ENCODE data around the gene ABAT.

Gene ABAT

DNA sequence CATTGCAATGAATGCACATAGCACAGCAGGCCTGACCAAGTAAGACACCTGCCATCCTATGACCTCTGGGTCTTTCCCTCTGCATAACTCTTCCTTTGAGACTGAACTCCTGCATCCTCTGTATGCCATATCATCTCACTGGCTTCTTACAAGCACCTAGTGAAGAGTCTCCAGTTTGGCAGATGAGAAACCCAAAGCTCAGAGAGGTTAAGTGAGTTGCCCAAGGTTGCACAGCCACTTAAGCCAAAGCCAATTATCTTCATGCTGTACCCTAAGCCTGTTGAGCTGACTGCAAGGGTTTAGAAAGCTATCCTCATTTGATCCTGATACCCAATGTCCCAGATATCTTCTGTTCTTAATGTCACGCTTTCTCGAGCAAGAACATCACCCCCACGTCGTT lies 87.8 kb downstream of the ABAT start:
- H3K4me3 ChIP-seq (ENCODE audit: low read depth, low read length): no peak overlapping the region
- TF ChIP-seq, protein P1, sequence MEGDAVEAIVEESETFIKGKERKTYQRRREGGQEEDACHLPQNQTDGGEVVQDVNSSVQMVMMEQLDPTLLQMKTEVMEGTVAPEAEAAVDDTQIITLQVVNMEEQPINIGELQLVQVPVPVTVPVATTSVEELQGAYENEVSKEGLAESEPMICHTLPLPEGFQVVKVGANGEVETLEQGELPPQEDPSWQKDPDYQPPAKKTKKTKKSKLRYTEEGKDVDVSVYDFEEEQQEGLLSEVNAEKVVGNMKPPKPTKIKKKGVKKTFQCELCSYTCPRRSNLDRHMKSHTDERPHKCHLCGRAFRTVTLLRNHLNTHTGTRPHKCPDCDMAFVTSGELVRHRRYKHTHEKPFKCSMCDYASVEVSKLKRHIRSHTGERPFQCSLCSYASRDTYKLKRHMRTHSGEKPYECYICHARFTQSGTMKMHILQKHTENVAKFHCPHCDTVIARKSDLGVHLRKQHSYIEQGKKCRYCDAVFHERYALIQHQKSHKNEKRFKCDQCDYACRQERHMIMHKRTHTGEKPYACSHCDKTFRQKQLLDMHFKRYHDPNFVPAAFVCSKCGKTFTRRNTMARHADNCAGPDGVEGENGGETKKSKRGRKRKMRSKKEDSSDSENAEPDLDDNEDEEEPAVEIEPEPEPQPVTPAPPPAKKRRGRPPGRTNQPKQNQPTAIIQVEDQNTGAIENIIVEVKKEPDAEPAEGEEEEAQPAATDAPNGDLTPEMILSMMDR (IDR thresholded peaks at IDR 0.05; ENCODE audit: borderline replicate concordance, insufficient read depth, low read depth, low read length): no peak

DNA sequence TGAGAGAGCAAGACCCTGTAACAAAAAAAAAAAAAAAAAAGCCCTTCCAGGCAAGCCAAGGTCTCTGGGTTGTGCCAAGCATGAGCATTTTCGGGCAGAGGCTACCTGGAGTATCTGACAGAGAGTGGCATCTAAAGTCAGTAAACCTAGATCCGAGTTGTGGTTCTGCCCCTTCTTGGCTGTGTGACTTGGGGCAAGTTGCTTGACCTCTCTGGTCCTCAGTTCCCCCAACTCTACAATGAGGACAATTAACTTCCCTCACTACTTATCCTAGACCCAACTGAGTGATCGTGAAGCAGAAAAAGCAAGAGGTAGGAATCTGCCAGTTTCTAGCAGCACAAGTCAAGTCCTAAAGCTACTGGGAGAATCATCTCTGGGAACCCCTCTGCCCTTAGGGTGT lies 88.7 kb downstream of the ABAT start:
- H3K4me3 ChIP-seq (ENCODE audit: low read depth, low read length): no peak overlapping the region
- TF ChIP-seq, protein P1 (IDR thresholded peaks at IDR 0.05; ENCODE audit: borderline replicate concordance, insufficient read depth, low read depth, low read length): no peak

DNA sequence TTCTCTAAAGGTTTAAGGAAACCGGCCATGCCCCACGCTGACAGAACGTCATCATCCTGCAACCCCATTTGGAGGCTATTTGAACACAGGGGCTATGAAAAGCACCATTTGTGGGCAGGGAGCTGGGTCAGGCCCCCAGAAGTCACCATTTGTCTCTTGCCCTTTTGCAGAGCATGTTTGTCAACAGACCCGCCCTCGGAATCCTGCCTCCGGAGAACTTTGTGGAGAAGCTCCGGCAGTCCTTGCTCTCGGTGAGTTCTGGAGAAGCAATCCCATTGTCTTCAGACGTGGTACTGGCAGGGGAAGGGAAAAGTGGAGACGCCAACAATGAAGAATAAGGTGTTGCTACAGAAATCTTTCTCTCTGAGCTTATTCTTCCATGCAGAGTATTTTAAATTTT lies 89.5 kb downstream of the ABAT start:
- TF ChIP-seq, protein P1 (IDR thresholded peaks at IDR 0.05; ENCODE audit: borderline replicate concordance, insufficient read depth, low read depth, low read length): no peak
- no peak overlapping the region for H3K4me3 ChIP-seq (ENCODE audit: low read depth, low read length)

DNA sequence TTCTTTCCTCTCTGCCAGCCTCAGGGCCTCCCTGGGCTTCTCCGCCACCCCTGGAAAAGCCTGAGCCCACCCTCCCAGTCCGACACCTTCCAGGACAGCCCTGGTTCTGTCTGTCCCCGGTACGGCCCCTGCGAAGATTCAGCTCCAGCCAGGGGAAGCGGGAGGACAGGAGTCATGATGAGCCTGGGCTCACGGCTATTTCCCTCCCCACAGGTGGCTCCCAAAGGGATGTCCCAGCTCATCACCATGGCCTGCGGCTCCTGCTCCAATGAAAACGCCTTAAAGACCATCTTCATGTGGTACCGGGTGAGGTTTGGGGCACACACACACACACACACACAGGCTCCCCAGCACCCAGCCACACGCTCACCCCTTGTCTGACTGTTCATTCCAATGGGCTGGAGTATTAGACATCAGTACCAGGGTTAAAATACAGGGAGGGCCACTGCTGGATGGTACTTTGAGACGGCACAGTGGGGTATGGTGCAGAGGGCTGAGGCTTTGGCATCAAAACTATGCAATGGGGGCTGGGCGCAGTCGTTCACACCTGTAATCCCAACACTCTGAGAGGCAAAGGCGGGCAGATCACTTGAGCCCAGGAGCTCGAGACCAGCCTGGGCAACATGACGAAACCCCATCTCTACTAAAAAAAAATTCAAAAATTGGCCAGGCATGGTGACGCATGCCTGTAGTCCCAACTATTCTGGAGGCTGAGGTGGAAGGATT lies 90.3 kb downstream of the ABAT start:
- TF ChIP-seq, protein P1 (IDR thresholded peaks at IDR 0.05; ENCODE audit: borderline replicate concordance, insufficient read depth, low read depth, low read length): no peak
- H3K4me3 ChIP-seq (ENCODE audit: low read depth, low read length): no peak overlapping the region

DNA sequence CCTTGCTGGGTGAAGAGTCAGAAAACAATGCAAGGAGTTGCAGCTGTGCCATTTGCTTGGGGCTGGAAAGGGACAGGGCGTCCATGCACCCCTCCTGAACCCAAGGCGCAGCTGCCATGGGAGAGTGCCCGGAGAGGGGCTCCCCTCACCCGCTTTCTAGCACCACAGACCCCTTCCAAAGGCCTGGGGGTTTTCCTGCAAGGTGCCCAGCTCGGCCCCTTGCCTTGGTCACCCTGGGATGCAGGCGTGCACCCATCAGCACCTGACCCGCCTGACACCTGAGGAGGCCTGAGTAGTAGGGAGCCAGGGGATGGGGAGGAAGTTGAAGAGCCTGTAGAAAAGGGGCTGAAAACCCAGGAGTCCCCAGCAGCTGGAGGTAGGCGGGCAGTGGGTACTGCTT lies 92.8 kb downstream of the ABAT start:
- no peak overlapping the region for H3K4me3 ChIP-seq (ENCODE audit: low read depth, low read length)
- TF ChIP-seq, protein P1 (IDR thresholded peaks at IDR 0.05; ENCODE audit: borderline replicate concordance, insufficient read depth, low read depth, low read length): no peak

DNA sequence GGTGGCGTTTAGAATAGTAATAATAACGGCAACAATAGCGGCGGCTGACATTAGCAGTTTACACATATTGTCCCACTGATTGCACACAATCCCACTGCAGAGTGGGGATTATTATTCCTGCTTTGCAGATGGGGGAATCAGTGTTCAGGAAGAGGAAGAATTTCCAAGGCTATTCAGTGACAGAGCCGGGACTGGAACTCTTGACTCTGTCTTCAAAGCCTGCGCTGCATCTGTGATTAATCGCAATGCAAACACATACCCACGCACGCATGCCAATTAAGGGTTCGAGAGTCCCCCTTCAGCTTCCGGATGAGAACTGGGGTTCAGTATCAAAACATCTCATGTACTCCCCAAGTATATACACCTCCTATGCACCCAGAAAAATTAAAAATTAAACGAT lies 93.9 kb downstream of the ABAT start:
- TF ChIP-seq, protein P1 (IDR thresholded peaks at IDR 0.05; ENCODE audit: borderline replicate concordance, insufficient read depth, low read depth, low read length): no peak
- no peak overlapping the region for H3K4me3 ChIP-seq (ENCODE audit: low read depth, low read length)

DNA sequence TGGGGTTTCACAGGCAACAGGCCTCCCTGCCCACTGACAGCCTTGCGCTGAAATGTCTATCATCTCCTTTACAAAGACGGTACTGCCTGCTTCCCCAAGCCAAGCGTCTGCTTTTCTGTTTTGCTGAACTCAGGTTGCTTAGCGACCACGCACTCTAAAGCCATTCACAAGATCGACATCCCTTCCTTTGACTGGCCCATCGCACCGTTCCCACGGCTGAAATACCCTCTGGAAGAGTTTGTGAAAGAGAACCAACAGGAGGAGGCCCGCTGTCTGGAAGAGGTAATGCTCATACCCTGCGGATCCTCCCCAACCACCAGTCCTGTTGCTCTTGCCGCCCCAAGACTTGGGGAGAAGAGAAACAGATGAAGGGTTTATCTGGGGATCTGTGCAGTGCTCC lies 94.3 kb downstream of the ABAT start:
- TF ChIP-seq, protein P1 (IDR thresholded peaks at IDR 0.05; ENCODE audit: borderline replicate concordance, insufficient read depth, low read depth, low read length): no peak
- no peak overlapping the region for H3K4me3 ChIP-seq (ENCODE audit: low read depth, low read length)

Data from GM12875 (cell line).